Measurements from ENCODE around the gene ZNF284.

The ZNF284 gene

DNA sequence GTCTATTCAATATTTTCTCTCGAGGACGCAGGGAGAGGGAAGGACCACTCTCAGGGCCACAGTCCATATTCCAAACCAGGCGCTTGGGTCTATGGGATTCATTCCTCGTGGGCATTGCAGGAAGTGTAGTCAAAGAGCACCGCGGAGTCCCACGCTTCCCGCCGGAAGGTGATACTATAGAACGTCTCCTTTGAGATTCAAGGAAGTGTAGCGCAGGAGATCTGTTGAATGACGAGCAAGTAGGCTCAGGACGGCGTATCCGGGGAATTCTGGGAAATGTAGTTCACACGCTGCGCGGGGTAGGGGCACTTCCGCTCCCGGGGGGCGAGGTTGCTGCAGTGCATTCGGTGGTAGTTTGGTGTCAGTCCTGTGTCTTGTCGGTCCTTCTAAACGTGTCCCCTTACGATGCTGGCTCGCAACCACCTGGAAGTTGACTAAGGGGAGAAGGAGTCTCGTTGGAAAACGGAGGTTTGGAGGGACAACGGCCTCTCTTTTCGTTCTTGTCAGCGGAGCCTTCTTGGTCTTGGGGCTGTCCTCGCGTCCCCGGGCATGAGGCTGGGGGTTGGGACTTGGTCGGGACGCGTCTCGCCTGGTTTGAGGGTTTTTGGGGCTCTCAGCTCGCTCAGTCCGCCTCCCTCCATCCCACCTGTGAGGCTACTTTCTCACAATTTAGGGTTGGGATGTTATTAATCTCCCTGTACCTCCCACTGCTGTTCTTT, at the start of gene ZNF284:
ZNF284 (plus strand) TSS at position 336 of the 719 bp plus-strand sequence. CDS start 4,231 bp downstream, outside the sequence.
- DNase-seq: peak; percentile 83

DNA sequence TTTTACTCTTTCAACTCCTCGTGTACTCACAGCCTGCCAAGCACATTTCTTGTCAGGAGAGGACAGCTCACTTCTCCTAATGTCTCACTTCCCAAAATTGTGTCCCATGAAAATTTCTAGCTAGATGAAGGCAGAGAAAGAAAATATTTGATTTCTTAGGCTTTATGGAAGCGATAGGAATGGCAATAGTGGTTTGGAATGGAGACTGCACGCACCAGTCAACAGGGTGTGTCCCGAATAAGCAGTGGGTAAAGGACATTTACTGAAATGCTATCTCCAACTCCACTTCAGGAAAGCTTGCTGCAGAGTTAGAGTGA, 47.1 kb upstream of the ZNF284 start:
- DNase-seq: no peak

GRCh38 chr19:44025217-44025936, 46.6 kb upstream of the ZNF284 start, which contains the start of gene ZNF222:
ZNF222 (plus strand) TSS chr19:44025379; CDS start chr19:44025437, 58 bp downstream.
- DNase-seq: peak; percentile 81

- DNase-seq: no peak
Measured at GRCh38 chr19:44026622-44027021, 45.3 kb upstream of the ZNF284 start.

- no peak for DNase-seq
Measured at GRCh38 chr19:44032001-44032610, 39.9 kb upstream of the ZNF284 start.

DNA sequence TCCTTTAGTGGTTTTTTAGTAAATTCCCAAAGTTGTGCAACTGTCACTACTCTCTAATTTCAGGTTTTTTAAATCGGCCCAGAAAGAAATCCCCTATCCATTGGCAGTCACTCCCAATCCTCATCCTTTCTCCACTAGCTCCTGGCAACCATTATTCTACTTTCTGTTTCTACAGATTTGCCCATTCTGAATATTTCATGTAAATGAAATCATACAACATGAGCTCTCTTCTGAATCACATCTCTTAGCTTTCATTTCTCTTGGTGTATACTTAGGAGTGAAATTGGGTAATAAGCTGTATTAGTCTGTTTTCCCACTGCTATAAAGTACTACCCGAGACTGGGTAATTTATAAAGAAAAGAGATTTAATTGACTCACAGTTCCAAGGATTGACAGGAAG, 29.8 kb upstream of the ZNF284 start:
- DNase-seq: no peak

GRCh38 chr19:44050740-44051649, 21.0 kb upstream of the ZNF284 start:
- DNase-seq: peak; percentile 24

GRCh38 chr19:44051650-44052402, 20.1 kb upstream of the ZNF284 start, which contains the start of gene ZNF223:
ZNF223 (plus strand) TSS chr19:44052036; CDS start chr19:44055177, 3,141 bp downstream.
- DNase-seq: peak; percentile 70

- no peak for DNase-seq
Measured at GRCh38 chr19:44055870-44056269, 16.1 kb upstream of the ZNF284 start.

- DNase-seq: no peak
Measured at GRCh38 chr19:44059229-44059628, 12.7 kb upstream of the ZNF284 start.

DNA sequence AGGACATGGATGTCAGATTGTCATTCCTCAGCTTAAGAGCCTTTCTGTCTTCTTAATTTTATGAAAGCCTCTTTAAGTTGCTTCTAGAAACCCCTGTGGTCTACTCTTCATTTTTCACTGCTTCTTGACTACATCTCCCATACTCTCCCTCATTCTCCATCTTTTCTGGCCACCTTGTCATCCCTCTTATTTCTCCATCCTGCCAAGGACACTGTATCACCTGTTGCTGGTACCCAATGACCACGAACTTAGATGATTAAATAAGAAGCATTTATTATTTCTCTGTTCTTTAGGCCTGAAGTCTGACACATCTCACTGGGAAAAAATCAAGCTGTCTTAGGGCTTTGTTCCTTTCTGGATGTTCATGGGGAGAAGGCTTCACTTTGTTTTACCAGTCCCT, 10.9 kb upstream of the ZNF284 start:
- no peak for DNase-seq

GRCh38 chr19:44066305-44066704, 5.7 kb upstream of the ZNF284 start:
- no peak for DNase-seq

DNA sequence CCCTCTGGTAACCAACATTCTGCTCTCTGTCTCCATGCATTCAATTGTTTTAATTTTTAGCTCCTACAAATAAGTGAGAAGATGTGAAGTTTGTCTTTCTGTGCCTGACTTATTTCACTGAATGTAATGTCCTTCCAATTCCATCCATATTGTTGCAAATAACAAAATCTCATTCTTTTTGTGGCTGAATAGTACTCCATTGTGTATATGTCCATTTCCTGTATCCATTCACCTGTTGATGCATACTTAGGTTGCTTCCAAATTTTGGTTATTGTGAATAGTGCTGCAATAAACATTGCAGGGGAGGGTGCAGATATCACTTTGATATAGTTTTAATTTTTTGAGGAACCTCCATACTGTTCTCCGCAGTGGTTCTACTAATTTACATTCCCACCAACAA, 2.5 kb upstream of the ZNF284 start:
- DNase-seq: no peak

- no peak for DNase-seq
Measured at GRCh38 chr19:44072543-44073401, 813 bp downstream of the ZNF284 start.

- no peak for DNase-seq
Measured at GRCh38 chr19:44076325-44076724, 4.4 kb downstream of the ZNF284 start.

- DNase-seq: no peak
Measured at GRCh38 chr19:44092108-44092507, 20.1 kb downstream of the ZNF284 start.

GRCh38 chr19:44093931-44094765, 22.2 kb downstream of the ZNF284 start, which contains the start of gene ZNF224:
ZNF224 (plus strand) TSS chr19:44094361; CDS start chr19:44097874, 3,513 bp downstream.
- peak; percentile 84 for DNase-seq

DNA sequence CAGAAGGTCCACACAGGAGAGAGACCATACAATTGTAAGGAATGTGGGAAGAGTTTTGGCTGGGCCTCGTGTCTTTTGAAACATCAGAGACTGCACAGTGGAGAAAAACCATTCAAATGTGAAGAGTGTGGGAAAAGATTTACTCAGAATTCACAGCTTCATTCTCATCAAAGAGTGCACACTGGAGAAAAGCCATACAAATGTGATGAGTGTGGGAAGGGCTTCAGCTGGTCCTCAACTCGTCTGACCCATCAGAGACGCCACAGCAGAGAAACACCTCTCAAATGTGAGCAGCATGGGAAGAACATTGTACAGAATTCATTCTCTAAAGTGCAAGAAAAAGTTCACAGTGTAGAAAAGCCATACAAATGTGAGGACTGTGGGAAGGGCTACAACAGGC, 35.8 kb downstream of the ZNF284 start:
- DNase-seq: no peak

- no peak for DNase-seq
Measured at GRCh38 chr19:44109458-44109857, 37.5 kb downstream of the ZNF284 start.

GRCh38 chr19:44111910-44112463, 40.0 kb downstream of the ZNF284 start:
- no peak for DNase-seq

Measured in activated naive CD4-positive, alpha-beta T cell treated with Interleukin-2 at 50 U/mL for 16 hours (primary cell).